ENCODE results near the gene KLHL29. TPM values are rescaled to one million over a fixed set of nuclear protein-coding genes. Genes with fewer than 3 reads are reported as not detected.

The KLHL29 gene
- total and polyA plus RNA-seq, 2 donors = 5.7 to 8.7 TPM

- no peaks in the 10 kb centered on the region for H3K36me3 ChIP-seq (ENCODE audit: insufficient read depth)
- no peak for DNase-seq (ENCODE audit: extremely low spot score)
- no peaks in the 10 kb centered on the region for H3K4me1 ChIP-seq (ENCODE audit: insufficient read depth)
- 97% methylated on average over 32 of the region's 32 CpGs for WGBS
- H3K27ac ChIP-seq (ENCODE audit: low read depth) = no peak overlapping the region
- no peak overlapping the region for H3K4me3 ChIP-seq (ENCODE audit: low read depth, low read length)
Observed at GRCh38 chr2:23695890-23696751, 311.1 kb downstream of the KLHL29 start.

- DNase-seq (ENCODE audit: extremely low spot score) = no peak
- H3K36me3 ChIP-seq (ENCODE audit: insufficient read depth) = no peaks in the 10 kb centered on the region
- no peak overlapping the region for H3K27ac ChIP-seq (ENCODE audit: low read depth)
- 97% methylated on average over 5 of the region's 5 CpGs for WGBS
- H3K4me1 ChIP-seq (ENCODE audit: insufficient read depth) = no peaks in the 10 kb centered on the region
- no peak overlapping the region for H3K4me3 ChIP-seq (ENCODE audit: low read depth, low read length)
Observed at GRCh38 chr2:23696752-23697045, 311.7 kb downstream of the KLHL29 start.

- H3K27ac ChIP-seq (ENCODE audit: low read depth) = no peak overlapping the region
- no peaks in the 10 kb centered on the region for H3K4me1 ChIP-seq (ENCODE audit: insufficient read depth)
- H3K4me3 ChIP-seq (ENCODE audit: low read depth, low read length) = no peak overlapping the region
- WGBS = 71% methylated on average over 12 of the region's 12 CpGs
- H3K36me3 ChIP-seq (ENCODE audit: insufficient read depth) = no peaks in the 10 kb centered on the region
- no peak for DNase-seq (ENCODE audit: extremely low spot score)
Observed at GRCh38 chr2:23697256-23698075, 312.5 kb downstream of the KLHL29 start.

GRCh38 chr2:23698116-23698693, 313.2 kb downstream of the KLHL29 start:
- Histone ChIP-seq H3K36me3 (ENCODE audit: insufficient read depth) (no peaks in the 10 kb centered on the region), H3K4me1 (ENCODE audit: insufficient read depth) (no peaks in the 10 kb centered on the region), H3K4me3 (ENCODE audit: low read depth, low read length) (no peak overlapping the region), H3K27ac (ENCODE audit: low read depth) (no peak overlapping the region)
- whole genome bisulfite sequencing = 83% methylated on average over 6 of the region's 6 CpGs
- no peak for DNase-seq (ENCODE audit: extremely low spot score)

- peak; percentile 15 for DNase-seq (ENCODE audit: extremely low spot score)
- Histone ChIP-seq H3K36me3 (ENCODE audit: insufficient read depth) (no peaks in the 10 kb centered on the region), H3K27ac (ENCODE audit: low read depth) (no peak overlapping the region), H3K4me1 (ENCODE audit: insufficient read depth) (no peaks in the 10 kb centered on the region), H3K4me3 (ENCODE audit: low read depth, low read length) (no peak overlapping the region)
- 76% methylated on average over 17 of the region's 17 CpGs for WGBS
Observed at GRCh38 chr2:23698721-23699579, 314.0 kb downstream of the KLHL29 start.

GRCh38 chr2:23699580-23699925, 314.6 kb downstream of the KLHL29 start:
- 95% methylated on average over 5 of the region's 5 CpGs for WGBS
- Histone ChIP-seq H3K4me1 (ENCODE audit: insufficient read depth) (no peaks in the 10 kb centered on the region), H3K4me3 (ENCODE audit: low read depth, low read length) (no peak overlapping the region), H3K27ac (ENCODE audit: low read depth) (no peak overlapping the region), H3K36me3 (ENCODE audit: insufficient read depth) (no peaks in the 10 kb centered on the region)
- DNase-seq (ENCODE audit: extremely low spot score) = no peak

GRCh38 chr2:23700627-23701026, 315.6 kb downstream of the KLHL29 start:
- 93% methylated on average over 5 of the region's 5 CpGs for WGBS
- H3K4me1 ChIP-seq (ENCODE audit: insufficient read depth) = no peaks in the 10 kb centered on the region
- no peak for DNase-seq (ENCODE audit: extremely low spot score)
- H3K36me3 ChIP-seq (ENCODE audit: insufficient read depth) = no peaks in the 10 kb centered on the region
- H3K27ac ChIP-seq (ENCODE audit: low read depth) = no peak overlapping the region
- no peak overlapping the region for H3K4me3 ChIP-seq (ENCODE audit: low read depth, low read length)

- Histone ChIP-seq H3K27ac (ENCODE audit: low read depth) (no peak overlapping the region), H3K36me3 (ENCODE audit: insufficient read depth) (no peaks in the 10 kb centered on the region), H3K4me3 (ENCODE audit: low read depth, low read length) (no peak overlapping the region), H3K4me1 (ENCODE audit: insufficient read depth) (no peaks in the 10 kb centered on the region)
- DNase-seq (ENCODE audit: extremely low spot score) = no peak
- 98% methylated on average over 17 of the region's 17 CpGs for WGBS
Observed at GRCh38 chr2:23703037-23703582, 318.1 kb downstream of the KLHL29 start.

- no peak for DNase-seq (ENCODE audit: extremely low spot score)
- no peaks in the 10 kb centered on the region for H3K36me3 ChIP-seq (ENCODE audit: insufficient read depth)
- WGBS = 85% methylated on average over 16 of the region's 16 CpGs
Observed at GRCh38 chr2:23703583-23704385, 318.8 kb downstream of the KLHL29 start.

GRCh38 chr2:23705771-23706612, 321.0 kb downstream of the KLHL29 start:
- no peaks in the 10 kb centered on the region for H3K36me3 ChIP-seq (ENCODE audit: insufficient read depth)
- DNase-seq (ENCODE audit: extremely low spot score) = no peak
- WGBS = 94% methylated on average over 18 of the region's 18 CpGs
- H3K27ac ChIP-seq (ENCODE audit: low read depth) = no peak overlapping the region
- H3K4me1 ChIP-seq (ENCODE audit: insufficient read depth) = no peaks in the 10 kb centered on the region
- H3K4me3 ChIP-seq (ENCODE audit: low read depth, low read length) = no peak overlapping the region

More at GRCh38 chr2:23703583-23704385, 318.8 kb downstream of the KLHL29 start:
- no peak overlapping the region for H3K4me3 ChIP-seq (ENCODE audit: low read depth, low read length)
- no peak overlapping the region for H3K27ac ChIP-seq (ENCODE audit: low read depth)
- H3K4me1 ChIP-seq (ENCODE audit: insufficient read depth) = no peaks in the 10 kb centered on the region

GRCh38 chr2:23706613-23707078, 321.7 kb downstream of the KLHL29 start:
- 96% methylated on average over 18 of the region's 18 CpGs for WGBS
- no peak for DNase-seq (ENCODE audit: extremely low spot score)
- H3K36me3 ChIP-seq (ENCODE audit: insufficient read depth) = no peaks in the 10 kb centered on the region
- no peaks in the 10 kb centered on the region for H3K4me1 ChIP-seq (ENCODE audit: insufficient read depth)
- H3K4me3 ChIP-seq (ENCODE audit: low read depth, low read length) = no peak overlapping the region
- no peak overlapping the region for H3K27ac ChIP-seq (ENCODE audit: low read depth)

- no peaks in the 10 kb centered on the region for H3K4me1 ChIP-seq (ENCODE audit: insufficient read depth)
- H3K27ac ChIP-seq (ENCODE audit: low read depth) = no peak overlapping the region
- no peaks in the 10 kb centered on the region for H3K36me3 ChIP-seq (ENCODE audit: insufficient read depth)
- 57% methylated on average over 9 of the region's 9 CpGs for whole genome bisulfite sequencing
- no peak overlapping the region for H3K4me3 ChIP-seq (ENCODE audit: low read depth, low read length)
- no peak for DNase-seq (ENCODE audit: extremely low spot score)
Observed at GRCh38 chr2:23707096-23707495, 322.1 kb downstream of the KLHL29 start.

Measured in urinary bladder (tissue), 4 donors.